GM18520 (cell line): ENCODE results near the gene ERFE.

ENCODE experiments used
- ATAC-seq: cut with Tn5 transposase; IDR thresholded peaks from one replicate; pipeline ENCODE4 v1.9.1; 2021; ENCODE audit not compliant: unreplicated experiment

Gene ERFE

GRCh38 chr2:238138331-238139195 is 20.2 kb upstream of the ERFE start, which contains the start of gene KLHL30:
Gene KLHL30 (plus strand): TSS chr2:238138668. CDS start chr2:238140755, 2,087 bp downstream.
- ATAC-seq: no peak

DNA sequence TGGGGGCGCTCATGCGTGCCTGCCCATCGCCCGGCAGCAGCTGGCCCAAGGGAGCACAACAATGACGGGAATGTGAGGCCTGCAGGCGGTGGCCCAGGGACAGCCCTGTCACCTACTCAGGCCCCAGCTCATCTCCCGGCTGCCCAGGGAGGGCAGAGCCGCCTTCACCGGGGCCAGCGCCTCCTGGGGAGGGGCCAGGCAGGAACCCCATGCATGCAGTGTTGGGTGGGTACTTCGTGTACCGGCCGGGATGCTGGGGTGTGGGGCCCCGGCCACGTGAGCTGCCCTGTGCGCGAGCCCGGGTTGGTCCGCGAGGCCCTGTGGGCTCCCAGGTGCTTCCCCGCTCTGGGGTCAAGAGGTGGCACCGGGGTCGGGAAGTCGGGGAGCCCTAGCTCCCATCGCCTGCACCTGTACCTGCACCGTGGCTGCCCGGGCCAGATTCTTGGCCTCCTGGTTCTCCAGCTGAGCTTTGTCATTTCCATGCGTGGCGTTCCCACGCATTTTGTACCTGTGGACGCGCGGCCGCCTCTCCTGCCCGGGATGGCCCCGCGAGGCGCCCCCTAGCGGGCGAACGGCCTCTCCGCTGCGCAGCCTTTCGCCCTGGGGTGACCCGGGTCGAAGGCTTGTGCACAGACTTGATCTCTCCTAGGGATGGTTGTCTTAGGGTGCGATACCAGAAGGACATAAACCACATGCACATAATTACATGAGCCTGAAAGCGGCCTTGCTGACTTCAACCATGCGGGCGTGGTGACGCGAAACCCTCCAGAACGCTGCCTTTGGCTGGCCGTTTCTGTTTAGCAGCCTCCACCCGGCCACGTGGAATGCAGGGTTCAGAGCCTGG is 19.4 kb upstream of the ERFE start:
- no peak for ATAC-seq

GRCh38 chr2:238140040-238140439 is 18.7 kb upstream of the ERFE start:
- no peak for ATAC-seq

DNA sequence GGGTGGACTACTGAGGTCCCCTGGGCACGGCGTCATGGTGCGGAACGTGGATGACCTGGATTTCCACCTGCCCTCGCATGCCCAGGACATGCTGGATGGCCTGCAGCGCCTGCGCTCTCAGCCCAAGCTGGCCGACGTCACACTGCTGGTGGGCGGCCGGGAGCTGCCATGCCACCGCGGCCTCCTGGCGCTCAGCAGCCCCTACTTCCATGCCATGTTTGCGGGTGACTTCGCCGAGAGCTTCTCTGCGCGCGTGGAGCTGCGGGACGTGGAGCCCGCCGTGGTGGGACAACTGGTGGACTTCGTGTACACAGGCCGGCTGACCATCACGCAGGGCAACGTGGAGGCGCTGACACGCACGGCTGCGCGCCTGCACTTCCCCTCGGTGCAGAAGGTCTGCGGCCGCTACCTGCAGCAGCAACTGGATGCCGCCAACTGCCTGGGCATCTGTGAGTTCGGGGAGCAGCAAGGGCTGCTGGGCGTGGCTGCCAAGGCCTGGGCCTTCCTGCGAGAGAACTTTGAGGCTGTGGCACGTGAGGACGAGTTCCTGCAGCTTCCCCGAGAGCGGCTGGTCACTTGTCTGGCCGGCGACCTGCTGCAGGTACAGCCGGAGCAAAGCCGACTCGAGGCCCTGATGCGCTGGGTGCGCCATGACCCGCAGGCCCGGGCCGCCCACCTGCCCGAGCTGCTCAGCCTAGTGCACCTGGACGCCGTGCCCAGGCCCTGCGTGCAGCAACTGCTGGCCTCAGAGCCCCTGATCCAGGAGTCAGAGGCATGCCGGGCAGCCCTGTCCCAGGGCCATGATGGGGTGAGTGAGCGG is 17.8 kb upstream of the ERFE start:
- no peak for ATAC-seq

DNA sequence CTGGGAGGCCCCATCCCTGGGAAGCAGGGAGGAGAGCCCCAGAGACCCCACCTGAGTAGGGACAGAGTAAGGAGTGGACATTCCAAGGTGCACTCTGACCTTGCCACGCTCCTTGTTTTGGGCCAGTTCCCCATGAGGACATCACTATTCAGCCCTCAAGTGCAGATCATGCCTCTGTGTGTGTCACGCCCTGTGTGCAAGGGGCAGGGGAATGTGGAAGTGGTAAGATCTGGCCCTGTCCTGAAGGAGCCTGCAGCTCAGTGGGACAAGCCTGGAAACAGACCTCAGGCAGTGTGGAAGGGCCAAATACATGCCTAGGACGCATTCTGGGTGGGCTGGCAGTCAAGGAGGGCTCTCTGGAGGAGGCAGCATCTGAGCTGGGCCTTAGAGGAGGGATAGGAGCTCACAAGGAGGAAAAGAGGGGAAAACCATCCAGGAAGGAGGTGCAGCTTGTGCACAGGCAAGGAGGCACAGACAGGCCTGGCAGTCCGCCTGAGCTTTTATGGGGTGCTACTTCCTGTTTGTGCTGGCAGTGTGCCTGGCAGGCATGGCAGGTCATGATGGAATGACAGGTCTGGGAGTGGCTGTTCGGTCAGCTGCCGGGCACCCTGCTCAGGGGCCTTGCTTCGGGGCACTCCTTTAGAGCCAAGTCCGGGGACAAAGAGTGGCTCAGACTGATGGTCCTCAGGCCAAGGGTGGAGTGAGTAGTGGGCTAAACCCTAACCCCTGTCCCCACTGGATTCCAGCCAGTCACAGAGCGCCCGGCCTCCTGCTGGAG is 17.0 kb upstream of the ERFE start:
- no peak for ATAC-seq

- ATAC-seq: no peak
These were observed 16.2 kb upstream of the ERFE start for GRCh38 chr2:238142382-238143205.

GRCh38 chr2:238143239-238143951 is 15.4 kb upstream of the ERFE start:
- no peak for ATAC-seq

DNA sequence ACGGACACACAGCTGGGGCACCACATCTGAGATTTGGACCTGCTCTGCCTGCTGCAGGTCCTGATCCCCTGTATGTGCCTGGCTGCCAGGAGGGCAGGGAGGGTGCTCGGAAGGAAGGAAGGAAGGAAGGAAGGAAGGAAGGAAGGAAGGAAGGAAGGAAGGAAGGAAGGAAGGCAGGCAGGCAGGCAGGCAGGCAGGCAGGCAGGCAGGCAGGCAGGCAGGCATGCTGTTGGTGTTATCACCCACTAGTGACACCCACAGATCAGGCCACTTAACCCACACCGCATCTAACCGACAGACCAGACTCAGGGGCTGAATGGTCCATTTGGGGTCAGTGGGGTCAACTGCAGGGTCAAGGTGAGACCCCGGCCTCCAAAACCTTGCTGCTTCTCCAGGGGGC is 14.5 kb upstream of the ERFE start:
- no peak for ATAC-seq

DNA sequence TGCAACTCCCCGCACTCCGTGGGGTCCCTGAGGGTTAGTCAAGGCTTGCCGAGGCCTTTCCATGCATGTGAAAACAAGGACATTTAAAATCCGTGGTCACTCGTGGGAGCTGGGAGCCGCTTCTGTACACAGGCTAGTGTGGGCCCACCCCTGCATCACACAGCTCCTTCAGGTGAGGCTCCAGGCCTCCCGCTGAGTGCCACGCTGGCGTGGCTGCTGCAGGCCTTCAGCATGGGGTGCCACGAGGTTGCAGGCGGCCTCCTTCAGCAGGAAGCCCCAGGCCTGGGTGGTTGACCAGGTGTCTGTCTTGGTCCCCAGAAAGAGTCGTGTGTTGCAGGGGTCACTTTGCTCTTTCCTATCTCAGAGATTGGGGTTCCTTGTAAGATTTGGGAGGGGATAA is 13.7 kb upstream of the ERFE start:
- no peak for ATAC-seq

GRCh38 chr2:238145851-238146250 is 12.9 kb upstream of the ERFE start:
- ATAC-seq: no peak

- no peak for ATAC-seq
These were observed 11.8 kb upstream of the ERFE start for GRCh38 chr2:238146884-238147544.

GRCh38 chr2:238148981-238149380 is 9.8 kb upstream of the ERFE start:
- ATAC-seq: no peak

- ATAC-seq: no peak
These were observed 8.8 kb upstream of the ERFE start for GRCh38 chr2:238149841-238150572.

- ATAC-seq: no peak
These were observed 8.1 kb upstream of the ERFE start for GRCh38 chr2:238150686-238151085.

- no peak for ATAC-seq
These were observed 7.6 kb upstream of the ERFE start for GRCh38 chr2:238151205-238151604.

DNA sequence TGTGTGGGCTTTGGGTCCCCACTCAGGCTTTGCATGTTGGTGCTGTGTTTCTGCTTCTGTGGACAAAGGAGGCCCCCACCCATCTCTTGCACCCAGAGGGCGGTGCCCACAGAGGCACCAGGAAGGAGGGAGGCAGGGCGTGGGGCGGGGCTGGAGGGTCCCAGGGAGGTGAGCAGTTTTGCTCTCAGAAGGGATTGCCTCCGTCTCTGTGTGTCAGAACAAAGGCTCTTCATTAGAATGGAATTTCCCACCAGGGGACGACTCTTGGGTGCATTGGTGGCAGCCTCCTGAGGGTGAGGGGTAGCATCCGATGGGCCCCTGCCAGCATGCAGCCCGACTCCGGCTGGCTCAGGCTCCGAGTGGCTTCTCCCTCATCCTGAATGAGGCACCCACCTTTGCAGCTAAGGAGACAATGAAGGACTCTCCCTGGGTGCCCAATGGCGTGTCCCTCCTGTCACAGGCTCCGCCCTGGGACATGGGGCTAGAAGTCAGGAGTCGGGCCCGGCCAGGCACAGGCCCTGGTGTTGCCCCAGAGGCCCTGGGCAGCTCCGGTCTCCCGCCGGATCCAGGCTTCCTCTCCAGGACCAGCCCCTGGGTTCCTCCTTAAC is 7.0 kb upstream of the ERFE start:
- ATAC-seq: no peak
